HG02571 (cell line): ENCODE data around the gene CYP2A6.
"Not testable (repeated sequence)": the region's sequence is repeated elsewhere in the genome, so short reads cannot be mapped to it uniquely, and the experiment has no call there.

Source experiments
- ATAC-seq: cut with Tn5 transposase; IDR thresholded peaks from one replicate; pipeline ENCODE4 v1.9.1; 2021; ENCODE audit warnings: mild to moderate bottlenecking, moderate library complexity; ENCODE audit not compliant: unreplicated experiment

CYP2A6 gene

GRCh38 chr19:40819479-40820234 is 30.6 kb downstream of the CYP2A6 start:
- ATAC-seq = not testable (repeated sequence)

GRCh38 chr19:40818480-40819399 is 31.5 kb downstream of the CYP2A6 start:
- peak; percentile 48 for ATAC-seq

GRCh38 chr19:40815223-40815622 is 35.0 kb downstream of the CYP2A6 start:
- ATAC-seq = no peak

- no peak for ATAC-seq
These were observed 37.1 kb downstream of the CYP2A6 start for GRCh38 chr19:40813182-40813581.

- ATAC-seq = not testable (repeated sequence)
These were observed 37.7 kb downstream of the CYP2A6 start for GRCh38 chr19:40812571-40812970.

GRCh38 chr19:40811478-40812341 is 38.5 kb downstream of the CYP2A6 start:
- no peak for ATAC-seq

- ATAC-seq = peak; percentile 47
These were observed 39.4 kb downstream of the CYP2A6 start for GRCh38 chr19:40810649-40811408.

- no peak for ATAC-seq
These were observed 40.1 kb downstream of the CYP2A6 start for GRCh38 chr19:40810160-40810559.

- ATAC-seq = no peak
These were observed 40.7 kb downstream of the CYP2A6 start for GRCh38 chr19:40809358-40810086.

- ATAC-seq = no peak
These were observed 41.8 kb downstream of the CYP2A6 start for GRCh38 chr19:40808497-40808896.

GRCh38 chr19:40808021-40808325 is 42.3 kb downstream of the CYP2A6 start:
- ATAC-seq = no peak

GRCh38 chr19:40807147-40808020 is 42.9 kb downstream of the CYP2A6 start:
- no peak for ATAC-seq

- no peak for ATAC-seq
These were observed 43.7 kb downstream of the CYP2A6 start for GRCh38 chr19:40806423-40807146.

- ATAC-seq = no peak
These were observed 44.9 kb downstream of the CYP2A6 start for GRCh38 chr19:40805258-40805868.

- ATAC-seq = no peak
These were observed 45.4 kb downstream of the CYP2A6 start for GRCh38 chr19:40804783-40805242.

GRCh38 chr19:40803857-40804782 is 46.1 kb downstream of the CYP2A6 start:
- ATAC-seq = no peak
